Measurements from ENCODE around the gene NDUFB11. TPM values are rescaled to one million over a fixed set of nuclear protein-coding genes. Genes with fewer than 3 reads are reported as not detected.

Gene NDUFB11
- total RNA-seq, 4 donors from 2014 or later: 58.3 to 87.5 (median 76.3) TPM

DNA sequence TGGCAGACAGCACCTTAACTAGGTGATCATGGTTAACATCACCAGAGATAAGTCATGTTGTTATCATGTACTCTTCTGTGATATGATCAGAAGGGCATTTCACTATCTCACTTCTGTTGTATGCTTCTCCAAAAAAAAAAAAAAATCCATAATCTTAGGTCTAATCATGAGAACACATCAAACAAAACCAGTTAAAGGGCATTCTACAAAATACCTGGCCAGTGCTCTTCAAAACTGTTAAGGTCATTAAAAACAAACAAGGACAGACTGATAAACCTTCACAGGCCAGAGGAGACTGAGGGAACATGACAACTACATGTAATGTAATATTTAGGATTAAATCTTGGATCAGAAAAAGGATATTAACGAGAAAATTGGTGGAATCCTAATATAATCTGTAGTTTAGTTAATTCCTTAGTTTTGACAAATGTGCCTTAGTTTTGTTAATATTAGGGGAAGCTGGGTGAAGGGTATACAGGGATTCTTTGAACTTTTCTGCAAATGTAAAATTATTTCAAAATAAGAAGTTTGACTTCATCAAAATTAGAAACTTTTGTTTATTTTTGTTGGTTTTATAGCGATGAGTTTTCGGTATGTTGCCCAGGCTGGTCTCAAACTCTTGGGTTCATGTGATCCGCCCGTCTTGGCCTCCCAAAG, 18.6 kb upstream of the NDUFB11 start:
- no peaks in the 10 kb centered on the region for H3K4me1 ChIP-seq
- H3K27ac ChIP-seq (replicated peaks in 1 of 4): no peak overlapping the region
- intact Hi-C loops (cut with DNase I): no loop called here
- H3K36me3 ChIP-seq: peaks cover 0 to 4% (median 0%) of the 10 kb centered on the region in 4 donors
- TF ChIP-seq POLR2AphosphoS5 (IDR thresholded peaks at IDR 0.05) (no peak), EP300 (IDR thresholded peaks at IDR 0.05) (no peak)
- 84% methylated on average over 5 of the region's 5 CpGs for WGBS
- peaks cover 0 to 4% (median 0%) of the 10 kb centered on the region in 4 donors for H3K27me3 ChIP-seq
- DNase-seq (ENCODE audit: extremely low spot score): no peak
- no peaks in the 10 kb centered on the region for H3K9me3 ChIP-seq
- H3K4me3 ChIP-seq: no peak overlapping the region

DNA sequence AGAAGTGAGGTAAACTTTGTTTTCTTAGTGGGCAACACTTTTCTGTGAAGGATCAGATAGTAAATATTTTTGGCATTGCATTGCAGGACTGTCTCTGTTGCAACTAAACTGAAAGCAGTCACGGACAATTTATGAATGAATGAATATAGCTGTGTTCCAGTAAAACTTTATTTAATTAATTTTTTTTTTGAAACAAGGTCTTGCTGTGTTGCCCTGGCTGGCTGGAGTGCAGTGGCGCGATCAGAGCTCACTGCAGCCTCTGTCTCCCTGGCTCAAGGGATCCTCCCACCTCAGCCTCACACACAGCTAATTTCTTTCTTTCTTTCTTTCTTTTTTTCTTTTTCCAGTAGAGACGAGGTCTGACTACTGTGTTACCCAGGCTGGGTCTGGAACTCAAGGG, 16.3 kb upstream of the NDUFB11 start:
- TF ChIP-seq, protein P1, sequence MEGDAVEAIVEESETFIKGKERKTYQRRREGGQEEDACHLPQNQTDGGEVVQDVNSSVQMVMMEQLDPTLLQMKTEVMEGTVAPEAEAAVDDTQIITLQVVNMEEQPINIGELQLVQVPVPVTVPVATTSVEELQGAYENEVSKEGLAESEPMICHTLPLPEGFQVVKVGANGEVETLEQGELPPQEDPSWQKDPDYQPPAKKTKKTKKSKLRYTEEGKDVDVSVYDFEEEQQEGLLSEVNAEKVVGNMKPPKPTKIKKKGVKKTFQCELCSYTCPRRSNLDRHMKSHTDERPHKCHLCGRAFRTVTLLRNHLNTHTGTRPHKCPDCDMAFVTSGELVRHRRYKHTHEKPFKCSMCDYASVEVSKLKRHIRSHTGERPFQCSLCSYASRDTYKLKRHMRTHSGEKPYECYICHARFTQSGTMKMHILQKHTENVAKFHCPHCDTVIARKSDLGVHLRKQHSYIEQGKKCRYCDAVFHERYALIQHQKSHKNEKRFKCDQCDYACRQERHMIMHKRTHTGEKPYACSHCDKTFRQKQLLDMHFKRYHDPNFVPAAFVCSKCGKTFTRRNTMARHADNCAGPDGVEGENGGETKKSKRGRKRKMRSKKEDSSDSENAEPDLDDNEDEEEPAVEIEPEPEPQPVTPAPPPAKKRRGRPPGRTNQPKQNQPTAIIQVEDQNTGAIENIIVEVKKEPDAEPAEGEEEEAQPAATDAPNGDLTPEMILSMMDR (IDR thresholded peaks at IDR 0.05): no peak
- TF ChIP-seq POLR2A (IDR thresholded peaks at IDR 0.05; ENCODE audit: low read depth) (no peak), EP300 (IDR thresholded peaks at IDR 0.05) (no peak)
- Histone ChIP-seq H3K9me3 (no peaks in the 10 kb centered on the region), H3K27ac (replicated peaks in 1 of 4) (no peak overlapping the region), H3K4me3 (no peak overlapping the region), H3K4me1 (no peaks in the 10 kb centered on the region), H3K36me3 (peaks cover 0 to 20% (median 11%) of the 10 kb centered on the region in 4 donors), H3K27me3 (peaks cover 0 to 4% (median 0%) of the 10 kb centered on the region in 4 donors)
- WGBS: 66% methylated on average over 4 of the region's 4 CpGs
- no peak for DNase-seq (ENCODE audit: extremely low spot score)
- intact Hi-C loops (cut with DNase I): no loop called here

DNA sequence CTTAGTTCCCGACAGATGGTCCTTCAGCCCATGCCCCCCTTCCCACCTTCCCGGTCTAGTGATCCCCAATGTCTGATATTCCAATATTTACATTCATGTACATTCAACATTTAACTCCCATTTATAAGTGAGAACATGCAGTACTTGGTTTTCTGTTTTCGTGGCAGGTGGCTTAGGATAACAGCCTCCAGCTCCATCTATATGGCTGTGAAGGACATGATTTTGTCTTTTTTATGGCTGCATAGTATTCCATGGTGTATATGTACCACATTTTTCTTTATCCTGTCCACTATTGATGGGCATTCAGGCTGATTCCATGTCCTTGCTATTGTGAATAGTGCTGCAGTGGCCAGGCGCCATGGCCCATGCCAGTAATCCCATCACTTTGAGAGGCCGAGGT, 14.3 kb upstream of the NDUFB11 start:
- no peak for DNase-seq (ENCODE audit: extremely low spot score)
- Histone ChIP-seq H3K36me3 (peaks cover 0 to 29% (median 16%) of the 10 kb centered on the region in 4 donors), H3K27ac (replicated peaks in 1 of 4) (no peak overlapping the region), H3K27me3 (peaks cover 0 to 4% (median 0%) of the 10 kb centered on the region in 4 donors), H3K4me1 (no peaks in the 10 kb centered on the region), H3K4me3 (no peak overlapping the region), H3K9me3 (no peaks in the 10 kb centered on the region)
- WGBS: 99% methylated on average over 5 of the region's 5 CpGs
- intact Hi-C loops (cut with DNase I): no loop called here
- TF ChIP-seq EP300 (IDR thresholded peaks at IDR 0.05) (no peak), POLR2AphosphoS5 (IDR thresholded peaks at IDR 0.05) (no peak), POLR2A (IDR thresholded peaks at IDR 0.05; ENCODE audit: low read depth) (no peak)
- TF ChIP-seq, protein P1 (IDR thresholded peaks at IDR 0.05): no peak

DNA sequence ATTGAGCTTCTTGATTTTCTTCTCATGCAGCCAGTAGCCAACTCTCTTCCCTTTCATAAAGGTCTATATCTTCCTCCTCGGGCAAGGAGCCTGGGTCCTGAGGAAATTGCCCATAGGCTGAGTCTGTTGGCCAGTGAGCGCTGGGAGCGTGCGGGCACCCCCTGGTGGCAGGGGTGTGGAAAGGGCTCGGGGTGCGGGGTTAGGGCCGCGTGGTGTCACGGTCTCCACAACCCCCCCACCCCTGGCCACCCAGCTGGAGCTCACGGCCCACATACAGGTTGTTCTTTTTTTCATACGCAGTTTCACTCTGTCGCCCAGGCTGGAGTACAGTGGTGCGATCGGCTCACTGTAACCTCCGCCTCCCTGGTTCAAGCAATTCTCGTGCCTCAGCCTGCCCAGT, 13.6 kb upstream of the NDUFB11 start:
- H3K4me3 ChIP-seq: no peak overlapping the region
- no peaks in the 10 kb centered on the region for H3K4me1 ChIP-seq
- intact Hi-C loops (cut with DNase I): no loop called here
- peaks cover 0 to 29% (median 17%) of the 10 kb centered on the region in 4 donors for H3K36me3 ChIP-seq
- no peak overlapping the region for H3K27ac ChIP-seq (replicated peaks in 1 of 4)
- TF ChIP-seq, protein P1 (IDR thresholded peaks at IDR 0.05): no peak
- no peak for TF ChIP-seq EP300 (IDR thresholded peaks at IDR 0.05)
- TF ChIP-seq POLR2AphosphoS5 (IDR thresholded peaks at IDR 0.05): no peak
- no peak for TF ChIP-seq POLR2A (IDR thresholded peaks at IDR 0.05; ENCODE audit: low read depth)
- no peak for DNase-seq (ENCODE audit: extremely low spot score)
- H3K27me3 ChIP-seq: peaks cover 0 to 4% (median 0%) of the 10 kb centered on the region in 4 donors
- 94% methylated on average over 16 of the region's 16 CpGs for WGBS
- no peaks in the 10 kb centered on the region for H3K9me3 ChIP-seq

DNA sequence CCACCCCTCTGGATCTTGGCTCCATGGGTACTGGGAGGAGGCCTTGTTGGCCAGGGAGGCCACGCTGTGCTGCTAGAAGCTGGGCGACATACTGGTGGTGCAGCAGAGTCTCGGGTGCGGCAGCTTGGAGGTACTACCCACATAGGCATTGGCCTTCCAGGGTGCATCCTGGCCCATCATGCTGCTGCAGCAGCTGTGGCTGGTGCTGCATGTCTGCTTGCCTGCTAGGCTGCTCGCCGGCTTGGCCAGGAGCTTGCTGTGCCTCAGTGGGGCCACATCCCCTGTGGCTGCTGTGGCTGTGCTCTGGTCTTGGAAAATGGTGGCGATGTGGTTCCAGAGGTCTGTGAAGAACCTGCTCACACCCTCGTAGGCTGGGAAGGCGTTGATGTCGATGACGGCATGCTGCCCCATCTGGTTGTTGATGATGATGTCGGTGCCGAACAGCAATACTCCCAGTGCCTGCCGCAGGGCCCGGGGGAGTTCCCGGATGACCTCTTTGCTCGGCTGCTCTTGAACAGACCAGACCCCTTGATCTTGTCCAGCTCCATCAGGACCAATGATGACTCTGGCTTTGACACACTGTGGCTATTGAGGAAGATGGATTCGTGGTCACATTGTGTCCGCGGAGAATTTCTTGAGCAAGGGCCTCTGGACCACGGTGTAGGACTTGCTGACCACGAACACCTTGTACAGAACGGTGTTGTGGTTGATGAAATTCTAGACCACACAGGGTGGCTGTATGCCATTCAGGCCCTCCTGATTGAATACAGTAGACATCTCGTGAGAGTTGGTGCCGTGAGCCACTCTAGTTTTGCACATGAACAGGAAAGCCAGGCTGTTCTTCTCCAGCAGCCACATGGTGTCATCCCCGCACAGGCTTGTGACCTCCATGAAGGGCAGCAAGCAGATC, 12.4 kb upstream of the NDUFB11 start:
- intact Hi-C loops (cut with DNase I): no loop called here
- no peak overlapping the region for H3K4me3 ChIP-seq
- peaks cover 0 to 2% (median 0%) of the 10 kb centered on the region in 4 donors for H3K27me3 ChIP-seq
- 87% methylated on average over 24 of the region's 26 CpGs for WGBS
- no peak for DNase-seq (ENCODE audit: extremely low spot score)
- no peak overlapping the region for H3K27ac ChIP-seq (replicated peaks in 1 of 4)
- H3K36me3 ChIP-seq: peaks cover 0 to 30% (median 19%) of the 10 kb centered on the region in 4 donors
- H3K4me1 ChIP-seq: peaks cover 0 to 2% (median 0%) of the 10 kb centered on the region in 4 donors
- no peaks in the 10 kb centered on the region for H3K9me3 ChIP-seq
- TF ChIP-seq, protein P1 (IDR thresholded peaks at IDR 0.05): no peak
